Cardiac fibroblast (primary cell): ENCODE data around the gene BAIAP2L2.
"Not testable (repeated sequence)": the region's sequence is repeated elsewhere in the genome, so short reads cannot be mapped to it uniquely, and the experiment has no call there.

ENCODE experiments used
- DNase-seq, 2 donors: peaks; one replicate each; pipeline versions ENCODE4 v3.0.0 to v3.0.0-alpha.2; 2010; ENCODE audit warnings: low read depth in 2 of 2
- H3K4me3 ChIP-seq, 2 donors: replicated peaks in 1 of 2; 1 replicate in 1 of 2; 2 replicates in 1 of 2; pipeline ENCODE4 v1.5.1; 2011; ENCODE audit warnings: low read depth in 2 of 2, low read length in 2 of 2, mild to moderate bottlenecking in 2 of 2, moderate library complexity in 1 of 2
- CTCF ChIP-seq: IDR thresholded peaks from one replicate; pipeline ENCODE4 v1.5.1; 2011; ENCODE audit warnings: low read depth, mild to moderate bottlenecking, low read length, inconsistent platforms

BAIAP2L2 gene

GRCh38 chr22:38040953-38041759, 69.3 kb downstream of the BAIAP2L2 start:
- DNase-seq, result peak in 1 of 2 donors; percentile 32
- no peak for TF ChIP-seq CTCF

GRCh38 chr22:38038890-38039812, 71.3 kb downstream of the BAIAP2L2 start:
- DNase-seq, result no peak
- no peak for TF ChIP-seq CTCF
- H3K4me3 ChIP-seq, result no peak overlapping the region

More at GRCh38 chr22:38040953-38041759, 69.3 kb downstream of the BAIAP2L2 start:
- H3K4me3 ChIP-seq, result no peak overlapping the region

- DNase-seq, result no peak
- TF ChIP-seq CTCF, result no peak
- no peak overlapping the region for H3K4me3 ChIP-seq
Measured at GRCh38 chr22:38038426-38038825, 72.1 kb downstream of the BAIAP2L2 start.

- not testable (repeated sequence) for DNase-seq, H3K4me3 ChIP-seq
Measured at GRCh38 chr22:38037367-38038150, 72.9 kb downstream of the BAIAP2L2 start.

- DNase-seq, result no peak
- TF ChIP-seq CTCF, result no peak
- H3K4me3 ChIP-seq, result no peak overlapping the region
Measured at GRCh38 chr22:38036392-38037062, 74.0 kb downstream of the BAIAP2L2 start.

- no peak for TF ChIP-seq CTCF
- no peak for DNase-seq
- no peak overlapping the region for H3K4me3 ChIP-seq
Measured at GRCh38 chr22:38035530-38035885, 75.0 kb downstream of the BAIAP2L2 start.
